ENCODE data around the gene MEIS3. TPM values are rescaled to one million over a fixed set of nuclear protein-coding genes. Genes with fewer than 3 reads are reported as not detected.
"Not testable (repeated sequence)": the region's sequence is repeated elsewhere in the genome, so short reads cannot be mapped to it uniquely, and the experiment has no call there.

The MEIS3 gene
- total RNA-seq, 4 donors from 2014 or later: 1.6 to 18.2 (median 10.2) TPM

- H3K9me3 ChIP-seq: no peaks in the 10 kb centered on the region
- TF ChIP-seq CTCF (IDR thresholded peaks at IDR 0.05) (no peak), POLR2A (IDR thresholded peaks at IDR 0.05) (no peak)
- DNase-seq: no peak
- H3K4me3 ChIP-seq: no peak overlapping the region
- no peaks in the 10 kb centered on the region for H3K27me3 ChIP-seq
- peaks cover 0 to 97% (median 0%) of the 10 kb centered on the region in 3 donors for H3K36me3 ChIP-seq
- H3K4me1 ChIP-seq: no peaks in the 10 kb centered on the region
- no peak overlapping the region for H3K27ac ChIP-seq
Measured at GRCh38 chr19:47373246-47374240, 45.8 kb downstream of the MEIS3 start.

DNA sequence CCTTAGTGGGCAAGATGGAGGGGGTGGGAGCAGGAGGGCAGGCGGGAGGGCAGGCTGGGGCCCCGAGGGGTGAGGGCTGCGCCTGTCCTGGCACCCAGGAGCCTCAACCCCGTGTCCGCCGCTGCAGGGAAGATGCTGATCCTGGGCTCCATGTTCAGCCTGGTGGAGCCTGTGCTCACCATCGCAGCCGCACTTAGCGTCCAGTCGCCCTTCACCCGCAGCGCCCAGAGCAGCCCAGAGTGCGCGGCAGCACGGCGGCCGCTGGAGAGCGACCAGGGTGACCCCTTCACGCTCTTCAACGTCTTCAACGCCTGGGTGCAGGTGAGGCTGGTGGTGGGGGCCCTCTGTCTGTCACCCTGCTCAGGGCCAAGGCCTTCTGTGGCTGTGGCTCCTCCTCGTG is 46.7 kb downstream of the MEIS3 start:
- no peak for TF ChIP-seq CTCF (IDR thresholded peaks at IDR 0.05)
- TF ChIP-seq POLR2A (IDR thresholded peaks at IDR 0.05): no peak
- no peaks in the 10 kb centered on the region for H3K9me3 ChIP-seq
- no peak for DNase-seq
- no peak overlapping the region for H3K27ac ChIP-seq
- no peak overlapping the region for H3K4me3 ChIP-seq
- H3K36me3 ChIP-seq: peaks cover 0 to 93% (median 0%) of the 10 kb centered on the region in 3 donors
- H3K27me3 ChIP-seq: no peaks in the 10 kb centered on the region
- H3K4me1 ChIP-seq: no peaks in the 10 kb centered on the region

GRCh38 chr19:47371261-47371660 is 48.1 kb downstream of the MEIS3 start:
- no peak overlapping the region for H3K4me3 ChIP-seq
- TF ChIP-seq POLR2A (IDR thresholded peaks at IDR 0.05) (no peak), CTCF (IDR thresholded peaks at IDR 0.05) (no peak)
- H3K9me3 ChIP-seq: no peaks in the 10 kb centered on the region
- no peaks in the 10 kb centered on the region for H3K27me3 ChIP-seq
- H3K36me3 ChIP-seq: peaks cover 0 to 92% (median 0%) of the 10 kb centered on the region in 3 donors
- no peak for DNase-seq
- no peaks in the 10 kb centered on the region for H3K4me1 ChIP-seq
- no peak overlapping the region for H3K27ac ChIP-seq

DNA sequence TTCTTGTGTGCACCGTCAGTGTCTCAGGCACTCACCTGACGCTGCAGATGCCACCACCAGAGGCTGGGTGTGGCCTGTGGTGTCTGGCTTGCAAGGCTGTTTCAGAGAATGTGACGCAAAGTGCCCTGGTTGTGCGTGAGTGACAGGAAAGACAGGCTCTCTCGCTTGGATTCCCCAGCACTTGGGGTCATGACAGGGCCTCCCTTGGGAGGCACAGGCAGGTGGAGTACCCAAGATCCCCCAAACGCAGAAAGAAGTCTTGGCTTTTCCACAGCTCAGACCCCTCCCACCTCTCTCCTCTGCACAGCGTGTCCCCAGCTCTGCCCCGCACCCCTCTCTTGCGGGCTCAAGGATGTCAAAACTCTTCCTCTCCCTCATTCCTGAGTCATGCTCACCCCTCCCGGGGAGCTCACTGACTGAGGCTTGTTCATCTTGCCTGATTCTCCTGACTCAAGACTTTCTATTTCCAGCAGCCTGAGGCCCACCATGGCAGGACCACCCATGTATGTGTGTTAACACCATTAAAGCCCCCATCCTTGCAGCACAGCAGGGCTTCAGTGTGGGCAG is 49.2 kb downstream of the MEIS3 start:
- Histone ChIP-seq H3K9me3 (no peaks in the 10 kb centered on the region), H3K36me3 (peaks cover 0 to 89% (median 0%) of the 10 kb centered on the region in 3 donors), H3K4me3 (no peak overlapping the region), H3K27me3 (no peaks in the 10 kb centered on the region), H3K4me1 (no peaks in the 10 kb centered on the region), H3K27ac (no peak overlapping the region)
- no peak for DNase-seq
- TF ChIP-seq CTCF (IDR thresholded peaks at IDR 0.05): no peak
- TF ChIP-seq POLR2A (IDR thresholded peaks at IDR 0.05): no peak

DNA sequence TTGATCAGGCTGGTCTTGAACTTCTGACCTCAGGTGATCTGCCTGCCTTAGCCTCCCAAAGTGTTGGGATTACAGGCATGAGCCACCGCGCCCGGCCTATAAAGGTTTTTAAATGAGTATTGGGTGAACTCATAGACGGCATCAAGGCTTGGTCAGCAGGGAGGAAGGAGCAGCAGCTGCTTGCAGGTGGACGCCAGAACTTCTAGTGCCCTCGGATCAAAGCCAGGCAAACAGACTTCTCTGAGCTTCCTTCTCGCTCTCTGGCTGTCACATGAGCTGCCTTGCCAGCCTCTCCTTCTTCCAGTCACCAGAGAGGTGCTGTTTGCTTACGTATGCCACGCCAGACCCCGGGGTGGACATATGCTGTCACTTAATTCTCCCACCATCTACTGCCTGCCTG is 53.9 kb downstream of the MEIS3 start:
- not testable (repeated sequence) for DNase-seq, H3K9me3 ChIP-seq, H3K27me3 ChIP-seq, H3K27ac ChIP-seq, H3K4me3 ChIP-seq, H3K4me1 ChIP-seq
- H3K36me3 ChIP-seq: peaks cover 0 to 89% (median 0%) of the 10 kb centered on the region in 3 donors
